Breast epithelium (tissue), 3 donors: ENCODE data around the gene HSPB2.

Experiments
- CTCF ChIP-seq, 3 donors: fragments of 450-650 bp; IDR thresholded peaks; one replicate each; pipeline ENCODE4 v1.5.1; 2016 to 2017; ENCODE audit warnings: antibody characterized with exemption in 3 of 3, mild to moderate bottlenecking in 3 of 3, moderate library complexity in 3 of 3
- POLR2A ChIP-seq: fragments of 450-650 bp; IDR thresholded peaks from one replicate; pipeline ENCODE4 v1.6.1; 2016; ENCODE audit warnings: antibody characterized with exemption, mild to moderate bottlenecking, moderate library complexity
- POLR2AphosphoS5 ChIP-seq, 3 donors: sonication (generic); formaldehyde crosslinking; IDR thresholded peaks; one replicate each; pipeline ENCODE4 v1.6.1; 2017; ENCODE audit warnings: antibody characterized with exemption in 3 of 3

- TF ChIP-seq POLR2A (no peak), CTCF (IDR thresholded peaks at IDR 0.05) (peak in 2 of 3 donors; percentile 13 to 23), POLR2AphosphoS5 (IDR thresholded peaks at IDR 0.05) (peak in 2 of 3 donors; percentile 53 to 71)
These were observed 6.1 kb downstream of the HSPB2 start, which contains the start of gene C11orf52 for GRCh38 chr11:111918390-111919256.
